Heart left ventricle (tissue), 16 donors: Measurements from ENCODE around the gene SERPINB6. TPM values are rescaled to one million over a fixed set of nuclear protein-coding genes. Genes with fewer than 3 reads are reported as not detected.

Experiments used
- ATAC-seq, 4 donors: fragments of 200-7000 bp; cut with Tn5 transposase; one replicate each; pipeline ENCODE4 v1.9.1; 2020 to 2022; ENCODE audit warnings: moderate library complexity in 4 of 4, mild to moderate bottlenecking in 3 of 4, moderate number of reproducible peaks in 1 of 4
- DNase-seq, 5 donors: peaks; one replicate each; pipeline ENCODE4 v3.0.0-alpha.2; 2020
- H3K27ac ChIP-seq, 12 donors: fragments of 200-600 bp; sonication (generic) in 4 of 12; one replicate each; pipeline versions ENCODE4 v1.5.0 to v1.8.0; 2016 to 2022; ENCODE audit warnings: mild to moderate bottlenecking in 2 of 12
- H3K27me3 ChIP-seq, 9 donors: fragments of 200-600 bp; sonication (generic) in 2 of 9; one replicate each; pipeline versions ENCODE4 v1.5.1 to v1.8.0; 2016 to 2022; ENCODE audit warnings: mild to moderate bottlenecking in 3 of 9
- H3K36me3 ChIP-seq, 9 donors: fragments of 200-600 bp; sonication (generic) in 2 of 9; one replicate each; pipeline versions ENCODE4 v1.5.0 to v1.8.0; 2018 to 2022; ENCODE audit warnings: mild to moderate bottlenecking in 2 of 9
- H3K4me1 ChIP-seq, 12 donors: fragments of 200-600 bp; sonication (generic) in 4 of 12; one replicate each; pipeline versions ENCODE4 v1.5.0 to v1.8.0; 2016 to 2022; ENCODE audit warnings: mild to moderate bottlenecking in 3 of 12
- H3K4me3 ChIP-seq, 12 donors: fragments of 200-600 bp; sonication (generic) in 4 of 12; one replicate each; pipeline versions ENCODE4 v1.5.0 to v1.8.0; 2017 to 2022; ENCODE audit warnings: mild to moderate bottlenecking in 9 of 12, moderate library complexity in 4 of 12
- H3K9me3 ChIP-seq, 12 donors: fragments of 200-600 bp; sonication (generic) in 4 of 12; one replicate each; pipeline versions ENCODE4 v1.5.0 to v1.8.0; 2016 to 2022; ENCODE audit warnings: mild to moderate bottlenecking in 1 of 12
- POLR2A ChIP-seq, 2 donors: fragments of 450-650 bp; IDR thresholded peaks; one replicate each; pipeline ENCODE4 v1.6.1; 2017; ENCODE audit warnings: antibody characterized with exemption in 2 of 2, mild to moderate bottlenecking in 2 of 2, moderate library complexity in 2 of 2
- WGBS, 4 donors: extraction: QIAGEN DNeasy Blood & Tissue Kit in 2 of 4; methylation state at CpG; one replicate each; pipeline versions ENCODE4 v1.1.5 to v1.1.7; 2013 to 2018; 5-methylcytosine and 5-hydroxymethylcytosine counted together
- intact Hi-C, 10 donors: fragments of 100-400 bp; cut with DNase I; formaldehyde crosslinking; loops; one replicate each; pipeline versions ENCODE4 v1.11.1 to v1.14.2; 2022
- polyA plus RNA-seq, 2 donors: library from polyadenylated mRNA; stranded (reverse); fragments of 200-250 nt; gene quantifications; one replicate each; pipeline ENCODE4 v1.2.3, GENCODE V29; 2013
- total RNA-seq, 9 donors: library from RNA; depleted of rRNA in 2 of 9; stranded (reverse); fragments of >200 nt in 2 of 9; fragmentation: NEBNext Ultra II Directional in 3 of 9; extraction: Animal tissue kit (Norgen Biotek cat#: 25700) in 3 of 9; gene quantifications; one replicate each; pipeline versions ENCODE4 v1.1.0 to v1.2.4, GENCODE V29; 2016 to 2023
- TF ChIP-seq, protein P1 (sequence below), 12 donors: fragments of 200-600 bp; sonication (generic) in 4 of 12; IDR thresholded peaks; one replicate each; pipeline versions ENCODE4 v1.5.0 to v1.8.0; 2018 to 2022; ENCODE audit warnings: antibody characterized with exemption in 12 of 12, mild to moderate bottlenecking in 5 of 12
- donor health status: ischemic (EF 13 %, LVEDD 7.1; RV severe dilation, severe dysfunction).
- donor health status: healthy with polysubstance abuse.
- donor health status: DM: no; HTN: yes; CAD: no.
- donor health status: DM: no; HTN: no; CAD: no.
- donor health status: ischemic (EF 25% LVEDD 6.9; RV normal size, moderate dysfunction).
- donor health status: ischemic (EF 25% LVEDD 5.7; RV mildly dilated, moderate dysfunction).
- donor health status: healthy.
- donor health status: DM: yes; HTN: yes; CAD: no.
- donor health status: ischemic (EF 35%, LVEDD 5.7; RV mildly dilated, moderate dysfunction).
- donor health status: nonischemic (EF 11% LVEDD 7.7; RV severe dilation, severe dysfunction).
- donor health status: DM: yes; HTN: yes; CAD: no.
- donor health status: PGD.
- donor health status: ischemic (EF 29% LVEDD 5.4; RV normal size, mild dysfunction).
- donor health status: nonischemic (EF 23%, LVEDD 6.1; RV moderate dilation, normal function).

The SERPINB6 gene
- total and polyA plus RNA-seq, 11 donors = 146 to 246 (median 186) TPM

DNA sequence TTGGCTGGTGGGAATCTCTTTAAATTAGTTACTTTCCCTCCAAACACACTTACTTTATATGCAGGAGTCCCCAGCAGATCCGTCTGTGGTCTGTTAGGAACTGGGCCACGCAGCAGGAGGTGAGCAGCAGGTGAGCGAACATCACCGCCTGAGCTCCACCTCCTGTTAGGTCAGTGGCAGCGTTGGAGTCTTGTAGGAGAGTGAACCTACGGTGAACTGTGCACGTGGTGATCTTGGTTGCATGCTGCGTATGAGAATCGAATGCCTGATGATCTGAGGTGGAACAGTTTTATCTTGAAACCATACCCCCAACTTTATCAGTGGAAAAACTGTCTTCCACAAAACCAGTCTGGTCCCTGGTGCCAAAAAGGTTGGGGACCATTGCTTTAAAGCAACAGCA lies 5.0 kb downstream of the SERPINB6 start:
- no peak overlapping the region for H3K4me3 ChIP-seq
- no peak for ATAC-seq
- 78 to 88% (median 86%) methylated on average over 9 of the region's 9 CpGs for WGBS, 4 donors

DNA sequence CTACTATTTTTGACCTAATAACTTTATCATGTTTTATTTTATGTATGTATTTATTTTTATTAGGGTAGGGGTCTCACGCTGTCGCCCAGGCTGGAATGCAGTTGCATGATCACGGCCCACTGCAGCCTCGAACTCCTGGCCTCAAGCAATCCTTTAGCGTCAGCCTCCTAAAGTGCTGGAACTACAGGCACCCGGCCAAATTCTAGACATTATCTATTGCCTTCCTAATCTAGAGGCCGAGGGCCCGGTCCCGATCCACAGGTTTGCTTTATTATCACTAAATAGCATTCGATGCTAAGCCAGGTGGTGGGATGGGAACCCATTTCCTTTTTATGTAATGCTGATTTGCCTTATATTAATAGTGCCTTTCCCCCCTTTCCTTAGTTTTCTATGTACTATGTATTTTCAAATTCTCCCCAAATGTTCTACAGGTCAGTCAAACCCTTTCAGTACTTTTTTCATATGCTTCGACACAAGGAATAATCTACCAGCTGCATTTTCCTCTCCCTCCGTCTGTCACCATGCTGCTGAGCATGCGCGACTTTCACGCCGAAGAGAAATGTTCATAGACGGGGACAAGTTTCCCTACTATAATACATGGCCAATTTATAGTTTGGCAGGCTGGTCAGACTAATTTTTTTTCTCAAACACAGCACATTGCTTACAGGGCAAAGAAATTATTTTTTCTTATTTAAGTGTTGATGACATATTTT lies 6.4 kb downstream of the SERPINB6 start:
- Histone ChIP-seq H3K4me3 (no peak overlapping the region), H3K36me3 (peaks cover 0 to 12% (median 3%) of the 10 kb centered on the region in 9 donors), H3K9me3 (no peaks in the 10 kb centered on the region), H3K27ac (no peak overlapping the region), H3K4me1 (peaks cover 0 to 72% (median 47%) of the 10 kb centered on the region in 12 donors), H3K27me3 (no peaks in the 10 kb centered on the region)
- intact Hi-C loops = no loop called here
- WGBS, 4 donors = 77 to 83% (median 80%) methylated on average over 17 of the region's 17 CpGs
- TF ChIP-seq POLR2A (IDR thresholded peaks at IDR 0.05) = no peak
- TF ChIP-seq, protein P1, sequence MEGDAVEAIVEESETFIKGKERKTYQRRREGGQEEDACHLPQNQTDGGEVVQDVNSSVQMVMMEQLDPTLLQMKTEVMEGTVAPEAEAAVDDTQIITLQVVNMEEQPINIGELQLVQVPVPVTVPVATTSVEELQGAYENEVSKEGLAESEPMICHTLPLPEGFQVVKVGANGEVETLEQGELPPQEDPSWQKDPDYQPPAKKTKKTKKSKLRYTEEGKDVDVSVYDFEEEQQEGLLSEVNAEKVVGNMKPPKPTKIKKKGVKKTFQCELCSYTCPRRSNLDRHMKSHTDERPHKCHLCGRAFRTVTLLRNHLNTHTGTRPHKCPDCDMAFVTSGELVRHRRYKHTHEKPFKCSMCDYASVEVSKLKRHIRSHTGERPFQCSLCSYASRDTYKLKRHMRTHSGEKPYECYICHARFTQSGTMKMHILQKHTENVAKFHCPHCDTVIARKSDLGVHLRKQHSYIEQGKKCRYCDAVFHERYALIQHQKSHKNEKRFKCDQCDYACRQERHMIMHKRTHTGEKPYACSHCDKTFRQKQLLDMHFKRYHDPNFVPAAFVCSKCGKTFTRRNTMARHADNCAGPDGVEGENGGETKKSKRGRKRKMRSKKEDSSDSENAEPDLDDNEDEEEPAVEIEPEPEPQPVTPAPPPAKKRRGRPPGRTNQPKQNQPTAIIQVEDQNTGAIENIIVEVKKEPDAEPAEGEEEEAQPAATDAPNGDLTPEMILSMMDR (IDR thresholded peaks at IDR 0.05) = no peak
- no peak for ATAC-seq
- no peak for DNase-seq

More for the DNA sequence above, 5.0 kb downstream of the SERPINB6 start:
- Histone ChIP-seq H3K27me3 (no peaks in the 10 kb centered on the region), H3K36me3 (peaks cover 0 to 12% (median 2%) of the 10 kb centered on the region in 9 donors), H3K27ac (peak overlapping the region in 1 of 12 donors; percentile 14), H3K9me3 (no peaks in the 10 kb centered on the region), H3K4me1 (peaks cover 0 to 66% (median 40%) of the 10 kb centered on the region in 12 donors)
- intact Hi-C loops = no loop called here
- TF ChIP-seq, protein P1 (IDR thresholded peaks at IDR 0.05) = no peak
- TF ChIP-seq POLR2A (IDR thresholded peaks at IDR 0.05) = no peak
- DNase-seq = no peak

DNA sequence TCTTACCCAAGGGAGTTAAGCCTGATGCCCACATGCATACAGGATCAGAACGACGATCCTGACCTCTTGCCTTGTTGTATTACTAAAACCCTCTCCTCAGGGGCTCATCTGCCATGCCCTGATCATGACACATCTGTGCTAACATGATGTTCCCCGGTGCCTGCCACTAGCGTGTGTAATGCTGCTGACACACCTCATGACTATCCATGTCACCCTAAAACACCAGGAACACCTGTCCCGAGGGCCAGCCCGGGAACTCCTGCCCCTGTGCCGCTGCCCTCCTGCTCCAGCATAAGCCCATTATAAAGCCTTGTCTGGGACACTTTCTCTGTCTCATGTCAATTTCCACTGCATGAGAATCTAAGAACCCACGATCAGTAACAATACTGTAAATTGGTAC lies 7.6 kb downstream of the SERPINB6 start:
- peaks cover 0 to 21% (median 8%) of the 10 kb centered on the region in 9 donors for H3K36me3 ChIP-seq
- TF ChIP-seq, protein P1 (IDR thresholded peaks at IDR 0.05) = no peak
- TF ChIP-seq POLR2A (IDR thresholded peaks at IDR 0.05) = no peak
- intact Hi-C loops = no loop called here
- H3K9me3 ChIP-seq = no peaks in the 10 kb centered on the region
- H3K27me3 ChIP-seq = no peaks in the 10 kb centered on the region
- DNase-seq (no peak), ATAC-seq (no peak)
- H3K4me3 ChIP-seq = no peak overlapping the region
- peaks cover 0 to 67% (median 46%) of the 10 kb centered on the region in 12 donors for H3K4me1 ChIP-seq
- H3K27ac ChIP-seq = peak overlapping the region in 1 of 12 donors; percentile 40
- WGBS, 4 donors = 88 to 98% (median 93%) methylated on average over 7 to 8 of the region's 8 CpGs

DNA sequence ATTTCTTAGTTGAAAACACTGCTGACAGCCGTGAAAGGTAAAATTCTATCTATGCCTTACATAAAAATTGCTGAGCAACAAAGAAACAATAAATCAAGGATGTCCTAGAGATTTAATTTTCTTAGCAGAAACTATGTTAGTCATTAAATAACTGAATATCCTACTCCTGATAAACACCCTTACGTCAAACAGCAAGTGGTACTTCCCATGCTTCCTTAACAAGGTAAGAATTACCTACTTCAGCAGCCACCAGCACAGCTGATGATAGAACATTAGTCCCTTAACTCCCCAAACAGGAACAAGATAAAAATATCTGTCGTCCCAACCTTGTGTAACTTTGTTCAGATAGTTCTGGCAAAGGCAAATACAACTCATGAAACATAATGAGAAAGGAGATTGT lies 8.7 kb downstream of the SERPINB6 start:
- peaks cover 0 to 78% (median 57%) of the 10 kb centered on the region in 12 donors for H3K4me1 ChIP-seq
- DNase-seq (no peak), ATAC-seq (peak in 2 of 4 donors; percentile 12 to 18)
- intact Hi-C loops = no loop called here
- peaks cover 0 to 23% (median 8%) of the 10 kb centered on the region in 9 donors for H3K36me3 ChIP-seq
- TF ChIP-seq, protein P1 (IDR thresholded peaks at IDR 0.05) = no peak
- no peak for TF ChIP-seq POLR2A (IDR thresholded peaks at IDR 0.05)
- 50 to 53% (median 51%) methylated on average over 3 of the region's 3 CpGs for WGBS, 4 donors
- no peaks in the 10 kb centered on the region for H3K9me3 ChIP-seq
- no peaks in the 10 kb centered on the region for H3K27me3 ChIP-seq
- H3K4me3 ChIP-seq = no peak overlapping the region
- peak overlapping the region in 10 of 12 donors; percentile 19 to 63 (median 30) for H3K27ac ChIP-seq
